H1 (cell line): ENCODE data around the gene LAG3. TPM values are rescaled to one million over a fixed set of nuclear protein-coding genes. Genes with fewer than 3 reads are reported as not detected.
A peak's percentile ranks its signal among the peaks of the same experiment; 100 is the strongest.

Source experiments
- CTCF ChIA-PET: fragments of 300-600 bp; sonication (Branson Sonifier 250); formaldehyde crosslinking; loops from one replicate; lab custom pipeline; 2021; ENCODE audit not compliant: partially characterized antibody; lab: Charles Lee
- POLR2A ChIA-PET: fragments of 300-600 bp; sonication (Branson Sonifier 250); formaldehyde crosslinking; loops from one replicate; lab custom pipeline; 2021; ENCODE audit warnings: inconsistent platforms; ENCODE audit not compliant: partially characterized antibody; lab: Charles Lee
- DNase-seq, 2 experiments: peaks; one replicate each; pipeline versions ENCODE4 v3.0.0 to v3.0.0-alpha.2; 2010 to 2022; ENCODE audit warnings: low spot score in 2 of 2, low read depth in 1 of 2, mixed read lengths in 1 of 2
- FAIRE-seq: peaks from 2 replicates; lab custom pipeline; 2011; peaks lifted over from hg19 to GRCh38; lab: Jason Lieb, UNC
- H2AFZ ChIP-seq: 2 replicates; pipeline ENCODE4 v1.8.1; 2012; ENCODE audit warnings: low read length, inconsistent platforms
- H2AK5ac ChIP-seq: 2 replicates; pipeline ENCODE4 v1.6.1; 2013; ENCODE audit warnings: low read depth, low read length
- H2BK120ac ChIP-seq: replicated peaks from 2 replicates; pipeline ENCODE3; 2013; ENCODE audit warnings: low read depth, low read length, inconsistent platforms
- H2BK12ac ChIP-seq: 2 replicates; pipeline ENCODE4 v1.6.1; 2013; ENCODE audit warnings: low read depth, low read length
- H2BK15ac ChIP-seq: 2 replicates; pipeline ENCODE4 v1.6.1; 2013; ENCODE audit warnings: low read length
- H2BK20ac ChIP-seq: 2 replicates; pipeline ENCODE4 v1.6.1; 2013; ENCODE audit warnings: low read length
- H2BK5ac ChIP-seq: 2 replicates; pipeline ENCODE4 v1.6.1; 2013; ENCODE audit warnings: low read depth, low read length
- H3K14ac ChIP-seq: 2 replicates; pipeline ENCODE4 v1.6.1; 2013; ENCODE audit warnings: inconsistent platforms; ENCODE audit not compliant: insufficient read length
- H3K18ac ChIP-seq: 2 replicates; pipeline ENCODE4 v1.6.1; 2013; ENCODE audit warnings: low read length; ENCODE audit errors: extremely low read depth
- H3K23ac ChIP-seq: 2 replicates; pipeline ENCODE4 v1.6.1; 2013; ENCODE audit warnings: inconsistent platforms; ENCODE audit not compliant: insufficient read length
- H3K23me2 ChIP-seq: 2 replicates; pipeline ENCODE4 v1.6.1; 2013; ENCODE audit warnings: low read depth, low read length
- H3K27ac ChIP-seq: 2 replicates; pipeline ENCODE4 v1.6.1; 2011; ENCODE audit warnings: low read depth, low read length, inconsistent platforms
- H3K27me3 ChIP-seq, 4 experiments: replicated peaks in 1 of 4; 1 replicate in 1 of 4; 2 replicates in 3 of 4; pipeline versions ENCODE4 v1.6.1 to v1.8.1; 2011 to 2013; ENCODE audit warnings: low read length in 3 of 4, mild to moderate bottlenecking in 3 of 4, inconsistent platforms in 2 of 4, mixed read lengths in 2 of 4, moderate library complexity in 1 of 4; ENCODE audit not compliant: control insufficient read depth in 3 of 4, insufficient read depth in 3 of 4; ENCODE audit errors: extremely low read depth in 1 of 4
- H3K36me3 ChIP-seq, 4 experiments: 2 replicates each; pipeline versions ENCODE4 v1.6.1 to v1.8.1; 2011 to 2013; ENCODE audit warnings: mild to moderate bottlenecking in 4 of 4, low read length in 3 of 4, moderate library complexity in 2 of 4, control low read depth in 1 of 4, inconsistent platforms in 1 of 4; ENCODE audit not compliant: insufficient read depth in 4 of 4, control insufficient read depth in 2 of 4
- H3K4ac ChIP-seq: replicated peaks from 2 replicates; pipeline ENCODE3; 2013; ENCODE audit warnings: low read length, low read depth, mixed read lengths, inconsistent platforms; ENCODE audit not compliant: insufficient read length
- H3K4me1 ChIP-seq, 4 experiments: replicated peaks in 1 of 4; 1 replicate in 1 of 4; 2 replicates in 3 of 4; pipeline versions ENCODE4 v1.6.1 to v1.8.1; 2011 to 2013; ENCODE audit warnings: low read length in 3 of 4, inconsistent platforms in 2 of 4, mixed read lengths in 1 of 4; ENCODE audit not compliant: insufficient read depth in 4 of 4, control insufficient read depth in 3 of 4
- H3K4me2 ChIP-seq, 2 experiments: 2 replicates each; pipeline versions ENCODE4 v1.6.1 to v1.8.1; 2011 to 2013; ENCODE audit warnings: low read depth in 2 of 2, low read length in 2 of 2, control low read depth in 1 of 2, inconsistent platforms in 1 of 2, mild to moderate bottlenecking in 1 of 2; ENCODE audit not compliant: insufficient read depth in 1 of 2
- H3K4me3 ChIP-seq, 4 experiments: fragments of 200-600, 300-600 bp in 1 of 4; sonication (generic), shearing (Covaris generic), sonication (Bioruptor Twin) in 1 of 4; 2 replicates each; pipeline versions ENCODE4 v1.5.1 to v1.8.1; 2011 to 2016; ENCODE audit warnings: low read length in 4 of 4, low read depth in 3 of 4, control low read depth in 2 of 4, inconsistent platforms in 2 of 4, mild to moderate bottlenecking in 2 of 4, mixed read lengths in 1 of 4, moderate library complexity in 1 of 4; ENCODE audit not compliant: insufficient read depth in 2 of 4; ENCODE audit errors: extremely low read depth in 1 of 4
- H3K56ac ChIP-seq: replicated peaks from 2 replicates; pipeline ENCODE3; 2013; ENCODE audit warnings: low read depth, mild to moderate bottlenecking, mixed read lengths, low read length, inconsistent platforms; ENCODE audit not compliant: insufficient read length
- H3K79me1 ChIP-seq: 2 replicates; pipeline ENCODE4 v1.6.1; 2013; ENCODE audit warnings: low read depth, low read length, control low read depth
- H3K79me2 ChIP-seq, 2 experiments: 2 replicates each; pipeline versions ENCODE4 v1.6.1 to v1.8.1; 2012 to 2013; ENCODE audit warnings: low read length in 2 of 2, mild to moderate bottlenecking in 2 of 2, inconsistent platforms in 1 of 2; ENCODE audit not compliant: insufficient read depth in 2 of 2, control insufficient read depth in 1 of 2
- H3K9ac ChIP-seq, 4 experiments: replicated peaks in 1 of 4; 1 replicate in 1 of 4; 2 replicates in 3 of 4; pipeline versions ENCODE4 v1.6.1 to v1.8.1; 2011 to 2013; ENCODE audit warnings: low read depth in 3 of 4, low read length in 3 of 4, control low read depth in 2 of 4, mild to moderate bottlenecking in 2 of 4, moderate library complexity in 2 of 4, inconsistent platforms in 1 of 4; ENCODE audit errors: extremely low read depth in 1 of 4
- H3K9me3 ChIP-seq, 2 experiments: 2 replicates each; pipeline versions ENCODE4 v1.6.1 to v1.8.1; 2012 to 2013; ENCODE audit warnings: mild to moderate bottlenecking in 2 of 2, moderate library complexity in 2 of 2, control low read depth in 1 of 2, inconsistent platforms in 1 of 2, low read depth in 1 of 2, low read length in 1 of 2, mixed read lengths in 1 of 2; ENCODE audit not compliant: insufficient read depth in 2 of 2
- H4K20me1 ChIP-seq, 2 experiments: replicated peaks in 1 of 2; 2 replicates each; pipeline versions ENCODE3 to v1.8.1; 2011 to 2013; ENCODE audit warnings: inconsistent platforms in 2 of 2, low read length in 2 of 2, mild to moderate bottlenecking in 1 of 2; ENCODE audit not compliant: insufficient read depth in 2 of 2, control insufficient read depth in 1 of 2
- H4K5ac ChIP-seq: 2 replicates; pipeline ENCODE4 v1.6.1; 2013; ENCODE audit warnings: low read length, low read depth, mixed read lengths, inconsistent platforms; ENCODE audit not compliant: insufficient read length
- H4K8ac ChIP-seq: 2 replicates; pipeline ENCODE4 v1.8.0; 2013; ENCODE audit warnings: mild to moderate bottlenecking, moderate library complexity, low read length, inconsistent platforms; ENCODE audit not compliant: insufficient read depth; ENCODE audit errors: extremely low read depth
- H4K91ac ChIP-seq: replicated peaks from 2 replicates; pipeline ENCODE3; 2013; ENCODE audit warnings: low read length, mixed read lengths, inconsistent platforms; ENCODE audit not compliant: insufficient read length
- RXRA ChIP-seq: IDR thresholded peaks from 2 replicates; pipeline ENCODE4 v1.6.1; 2011; ENCODE audit warnings: low read depth, mild to moderate bottlenecking, low read length, moderate library complexity; ENCODE audit not compliant: insufficient read depth
- WGBS, 2 experiments: shearing (Covaris generic) in 1 of 2; methylation state at CpG; one replicate each; pipeline versions ENCODE4 v1.1.6 to v1.1.7; 2013 to 2015; ENCODE audit warnings: low lambda C conversion rate in 2 of 2, mixed read lengths in 2 of 2, inconsistent platforms in 1 of 2, low coverage in 1 of 2, missing lambda C conversion rate in 1 of 2; ENCODE audit not compliant: insufficient replicate concordance in 2 of 2, insufficient coverage in 1 of 2, insufficient read length in 1 of 2; ENCODE audit errors: extremely low coverage in 1 of 2, missing lambda C conversion rate in 1 of 2; 5-methylcytosine and 5-hydroxymethylcytosine counted together
- polyA plus RNA-seq, 7 experiments: library from polyadenylated mRNA; depleted of rRNA in 3 of 7; stranded (reverse) in 5 of 7; unstranded in 2 of 7; fragments of >200 nt in 5 of 7; fragments of 200-250 nt in 2 of 7; gene quantifications; 1 replicate in 5 of 7; 2 replicates in 1 of 7; 4 replicates in 1 of 7; pipeline versions ENCODE4 v1.2.1 to v1.2.3, GENCODE V29; 2011 to 2013; ENCODE audit warnings: missing spikeins in 2 of 7, mixed read lengths in 2 of 7
- total RNA-seq: library from RNA; stranded (reverse); fragmentation: NEBNext Ultra II Directional; extraction: Animal tissue kit (Norgen Biotek cat#: 25700); gene quantifications from 2 replicates; pipeline ENCODE4 v1.2.1, GENCODE V29; 2021
- TF ChIP-seq, protein P1 (sequence below), 3 experiments: IDR thresholded peaks; 1 replicate in 2 of 3; 2 replicates in 1 of 3; pipeline versions ENCODE4 v1.5.1 to v1.6.1; 2011; ENCODE audit warnings: low read length in 3 of 3, mild to moderate bottlenecking in 3 of 3, inconsistent platforms in 2 of 3, low read depth in 1 of 3, moderate library complexity in 1 of 3; ENCODE audit not compliant: insufficient read depth in 1 of 3; ENCODE audit errors: control extremely low read depth in 1 of 3

Gene LAG3
- total and polyA plus RNA-seq, 2 of the 8 experiments (the other 6 are each of a cell fraction or from before 2014, with no cell fraction given) = 1.1 to 3.1 TPM

DNA sequence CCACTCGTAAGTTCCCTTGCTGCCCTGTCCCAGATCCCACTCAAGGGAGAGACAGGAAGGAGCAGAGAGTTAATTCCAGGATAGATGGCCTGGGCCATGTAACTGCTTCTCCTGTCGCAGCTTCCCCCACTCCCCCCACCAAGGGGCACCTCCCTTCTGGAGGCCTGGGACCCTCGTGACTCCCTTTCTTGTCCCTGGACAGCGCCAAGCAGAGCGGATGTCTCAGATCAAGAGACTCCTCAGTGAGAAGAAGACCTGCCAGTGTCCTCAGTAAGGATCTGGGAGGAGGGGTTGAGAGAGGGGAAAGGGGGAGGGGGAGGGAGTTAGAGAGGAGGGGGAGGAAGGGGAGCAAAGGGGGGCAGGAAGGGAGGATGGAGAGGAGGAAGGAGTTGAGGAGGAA, 46.3 kb downstream of the LAG3 start:
- CTCF ChIA-PET = interaction anchor here (1.4 to 23.7 kb wide), 4 partner anchors 24 to 65 kb away, joined by 4 to 532 read pairs (median 150); partner anchors contain the start of genes CD4, LAG3, MLF2 and PTMS
- POLR2A ChIA-PET = interaction anchor here (1.1 to 27.1 kb wide), 10 partner anchors 10 to 71 kb away, joined by 3 to 388 read pairs (median 4); partner anchors contain the start of genes CDCA3, GNB3, P3H3 and PTMS
- Histone ChIP-seq H3K27me3 (peaks cover 0 to 6% (median 1%) of the 10 kb centered on the region in 4 experiments; a peak in 4 of 7 replicates), H4K5ac (no peak overlapping the region), H2BK20ac (peak overlapping the region; percentile 75; the same call in 1 of the 2 replicates), H4K8ac (no peak overlapping the region; the same call in 1 of the 2 replicates), H3K56ac (no peak overlapping the region), H2AFZ (no peak overlapping the region), H3K27ac (no peak overlapping the region), H3K18ac (peak overlapping the region; percentile 80; the same call in 1 of the 2 replicates), H3K14ac (no peak overlapping the region), H4K91ac (peak overlapping the region; percentile 45), H3K79me1 (no peaks in the 10 kb centered on the region; the same call in 1 of the 2 replicates), H3K4me3 (peak overlapping the region in 3 of 4 experiments; percentile 27 to 46 (median 27); a peak in 4 of 8 replicates), H2BK120ac (no peak overlapping the region), H3K4me2 (peak overlapping the region; percentile 53 to 94), H2AK5ac (no peak overlapping the region), H2BK12ac (peak overlapping the region; percentile 84; the same call in 1 of the 2 replicates), H3K4ac (no peak overlapping the region), H3K23ac (no peak overlapping the region), H4K20me1 (peaks cover 0 to 6% of the 10 kb centered on the region in 2 experiments), H3K4me1 (peaks cover 4 to 50% (median 27%) of the 10 kb centered on the region in 4 experiments), H3K9me3 (peaks cover 0 to 2% of the 10 kb centered on the region in 2 experiments; a peak in 1 of 4 replicates), H3K79me2 (no peaks in the 10 kb centered on the region), H3K9ac (no peak overlapping the region), H2BK5ac (peak overlapping the region; percentile 60; the same call in 1 of the 2 replicates), H3K23me2 (peaks cover 20% of the 10 kb centered on the region), H3K36me3 (no peaks in the 10 kb centered on the region; a peak in 1 of 8 replicates), H2BK15ac (peak overlapping the region; percentile 89; the same call in 1 of the 2 replicates)
- TF ChIP-seq RXRA = no peak
- TF ChIP-seq, protein P1, sequence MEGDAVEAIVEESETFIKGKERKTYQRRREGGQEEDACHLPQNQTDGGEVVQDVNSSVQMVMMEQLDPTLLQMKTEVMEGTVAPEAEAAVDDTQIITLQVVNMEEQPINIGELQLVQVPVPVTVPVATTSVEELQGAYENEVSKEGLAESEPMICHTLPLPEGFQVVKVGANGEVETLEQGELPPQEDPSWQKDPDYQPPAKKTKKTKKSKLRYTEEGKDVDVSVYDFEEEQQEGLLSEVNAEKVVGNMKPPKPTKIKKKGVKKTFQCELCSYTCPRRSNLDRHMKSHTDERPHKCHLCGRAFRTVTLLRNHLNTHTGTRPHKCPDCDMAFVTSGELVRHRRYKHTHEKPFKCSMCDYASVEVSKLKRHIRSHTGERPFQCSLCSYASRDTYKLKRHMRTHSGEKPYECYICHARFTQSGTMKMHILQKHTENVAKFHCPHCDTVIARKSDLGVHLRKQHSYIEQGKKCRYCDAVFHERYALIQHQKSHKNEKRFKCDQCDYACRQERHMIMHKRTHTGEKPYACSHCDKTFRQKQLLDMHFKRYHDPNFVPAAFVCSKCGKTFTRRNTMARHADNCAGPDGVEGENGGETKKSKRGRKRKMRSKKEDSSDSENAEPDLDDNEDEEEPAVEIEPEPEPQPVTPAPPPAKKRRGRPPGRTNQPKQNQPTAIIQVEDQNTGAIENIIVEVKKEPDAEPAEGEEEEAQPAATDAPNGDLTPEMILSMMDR (IDR thresholded peaks at IDR 0.05; ENCODE audit: control extremely low read depth in 1 of 3, insufficient read depth in 1 of 3, low read depth in 1 of 3, low read length in 3 of 3) = no peak
- WGBS, 2 experiments = 67% methylated on average over 5 of the region's 5 CpGs; no CpG with 5 or more reads in 1 of the 2 experiments
- FAIRE-seq (no peak), DNase-seq (no peak)
